Calu3 (cell line): ENCODE measurements around the gene USP32. TPM values are rescaled to one million over a fixed set of nuclear protein-coding genes. Genes with fewer than 3 reads are reported as not detected.
"Not testable (repeated sequence)": the region's sequence is repeated elsewhere in the genome, so short reads cannot be mapped to it uniquely, and the experiment has no call there.

Experiments
- BruUV-seq: library from RNA; stranded (reverse); fragments of 400-500 nt; replicated peaks from 2 replicates; lab custom pipeline; 2021; lab: Mats Ljungman, UMichigan
- CTCF ChIA-PET: fragments of 300-600 bp; sonication (Branson Sonifier 250); formaldehyde crosslinking; loops from one replicate; lab custom pipeline; 2022; ENCODE audit warnings: antibody characterized with exemption; lab: Charles Lee
- DNase-seq: peaks from one replicate; pipeline ENCODE4 v3.0.0; 2022
- H3K27ac Mint-ChIP-seq: one replicate; pipeline ENCODE4 v1.8.0; 2022; ENCODE audit warnings: mixed read lengths; ENCODE audit not compliant: unreplicated experiment
- H3K27me3 Mint-ChIP-seq: one replicate; pipeline ENCODE4 v1.8.0; 2022; ENCODE audit warnings: mixed read lengths; ENCODE audit not compliant: unreplicated experiment
- H3K36me3 Mint-ChIP-seq: one replicate; pipeline ENCODE4 v1.8.0; 2022; ENCODE audit warnings: mild to moderate bottlenecking, moderate library complexity, mixed read lengths; ENCODE audit not compliant: insufficient read depth, unreplicated experiment
- H3K4me1 Mint-ChIP-seq: one replicate; pipeline ENCODE4 v1.8.0; 2022; ENCODE audit warnings: mild to moderate bottlenecking, low read depth, mixed read lengths; ENCODE audit not compliant: unreplicated experiment
- H3K4me3 Mint-ChIP-seq: one replicate; pipeline ENCODE4 v1.8.0; 2022; ENCODE audit warnings: mild to moderate bottlenecking, low read depth, moderate library complexity, mixed read lengths; ENCODE audit not compliant: unreplicated experiment
- H3K9me3 Mint-ChIP-seq: one replicate; pipeline ENCODE4 v1.8.0; 2022; ENCODE audit warnings: low read depth, mixed read lengths; ENCODE audit not compliant: unreplicated experiment
- intact Hi-C: fragments of 100-400 bp; cut with micrococcal nuclease; formaldehyde crosslinking; loops from one replicate; pipeline ENCODE4 v1.10.0; 2022; ENCODE audit not compliant: unreplicated experiment
- total RNA-seq: library from RNA; stranded (reverse); gene quantifications from 2 replicates; pipeline ENCODE4 v1.2.3, GENCODE V29; 2022
- TF ChIP-seq, protein P1 (sequence below): fragments of 200-600 bp; IDR thresholded peaks from one replicate; pipeline ENCODE4 v1.8.0; 2022; ENCODE audit warnings: antibody characterized with exemption; ENCODE audit not compliant: unreplicated experiment

The USP32 gene
- total RNA-seq, 1 experiment from 2014 or later: 29.6 TPM

DNA sequence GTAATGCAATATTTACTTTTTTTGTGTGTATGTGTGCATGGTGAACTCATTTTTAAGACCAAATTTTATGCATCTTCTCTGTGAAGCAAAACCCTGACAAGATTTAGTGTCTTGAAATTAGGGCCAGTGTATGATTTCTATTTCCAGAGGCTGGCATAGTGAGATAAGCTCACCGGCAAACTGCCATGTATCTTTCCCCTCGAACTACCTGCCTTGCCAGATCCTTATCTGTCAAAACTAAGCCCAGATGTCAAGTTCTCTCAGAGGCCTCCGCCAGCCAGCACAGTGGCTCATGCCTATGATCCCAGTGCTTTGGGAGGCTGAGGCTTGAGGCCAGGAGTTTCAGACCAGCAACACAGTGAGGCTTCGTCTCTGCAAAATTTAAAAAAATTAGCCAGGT, 10.0 kb downstream of the USP32 start:
- CTCF ChIA-PET: interaction anchor here (1.5 kb wide), 1 partner anchor 10 kb away, joined by 3 read pairs; the partner anchor contains the start of gene USP32
- no peaks in the 10 kb centered on the region for H3K27me3 Mint-ChIP-seq
- no peak overlapping the region for H3K4me3 Mint-ChIP-seq
- no peak overlapping the region for H3K27ac Mint-ChIP-seq
- no TSS peak for BruUV-seq
- H3K4me1 Mint-ChIP-seq: peaks cover 11% of the 10 kb centered on the region
- H3K9me3 Mint-ChIP-seq: no peaks in the 10 kb centered on the region
- TF ChIP-seq, protein P1, sequence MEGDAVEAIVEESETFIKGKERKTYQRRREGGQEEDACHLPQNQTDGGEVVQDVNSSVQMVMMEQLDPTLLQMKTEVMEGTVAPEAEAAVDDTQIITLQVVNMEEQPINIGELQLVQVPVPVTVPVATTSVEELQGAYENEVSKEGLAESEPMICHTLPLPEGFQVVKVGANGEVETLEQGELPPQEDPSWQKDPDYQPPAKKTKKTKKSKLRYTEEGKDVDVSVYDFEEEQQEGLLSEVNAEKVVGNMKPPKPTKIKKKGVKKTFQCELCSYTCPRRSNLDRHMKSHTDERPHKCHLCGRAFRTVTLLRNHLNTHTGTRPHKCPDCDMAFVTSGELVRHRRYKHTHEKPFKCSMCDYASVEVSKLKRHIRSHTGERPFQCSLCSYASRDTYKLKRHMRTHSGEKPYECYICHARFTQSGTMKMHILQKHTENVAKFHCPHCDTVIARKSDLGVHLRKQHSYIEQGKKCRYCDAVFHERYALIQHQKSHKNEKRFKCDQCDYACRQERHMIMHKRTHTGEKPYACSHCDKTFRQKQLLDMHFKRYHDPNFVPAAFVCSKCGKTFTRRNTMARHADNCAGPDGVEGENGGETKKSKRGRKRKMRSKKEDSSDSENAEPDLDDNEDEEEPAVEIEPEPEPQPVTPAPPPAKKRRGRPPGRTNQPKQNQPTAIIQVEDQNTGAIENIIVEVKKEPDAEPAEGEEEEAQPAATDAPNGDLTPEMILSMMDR: no peak
- H3K36me3 Mint-ChIP-seq: no peaks in the 10 kb centered on the region
- intact Hi-C loops: no loop called here
- no peak for DNase-seq

DNA sequence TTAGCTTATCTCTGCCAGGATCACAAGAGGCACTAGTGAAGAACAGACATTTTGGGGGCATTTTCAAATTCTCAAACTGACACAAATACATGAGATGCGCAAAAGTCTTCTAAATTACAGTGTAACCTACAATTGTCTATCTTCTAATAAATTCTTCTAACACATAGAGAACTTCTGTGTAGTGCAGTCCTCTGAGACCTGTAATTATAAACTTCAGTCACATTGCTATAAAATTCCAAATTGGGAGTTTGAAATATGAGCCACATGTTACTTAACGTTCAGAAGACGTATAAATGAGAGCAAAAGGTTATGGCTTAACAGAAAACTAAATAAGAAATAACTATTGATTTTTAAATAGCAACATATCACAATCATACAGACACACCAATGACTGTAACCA, 12.5 kb downstream of the USP32 start:
- CTCF ChIA-PET, H3K4me3 Mint-ChIP-seq, H3K27ac Mint-ChIP-seq, BruUV-seq, H3K4me1 Mint-ChIP-seq, H3K36me3 Mint-ChIP-seq, H3K27me3 Mint-ChIP-seq, DNase-seq, H3K9me3 Mint-ChIP-seq: not testable (repeated sequence)
- intact Hi-C loops: loop anchor here (10.0 kb wide), 1 partner anchor 125 kb away; no protein-coding TSS in a partner anchor

DNA sequence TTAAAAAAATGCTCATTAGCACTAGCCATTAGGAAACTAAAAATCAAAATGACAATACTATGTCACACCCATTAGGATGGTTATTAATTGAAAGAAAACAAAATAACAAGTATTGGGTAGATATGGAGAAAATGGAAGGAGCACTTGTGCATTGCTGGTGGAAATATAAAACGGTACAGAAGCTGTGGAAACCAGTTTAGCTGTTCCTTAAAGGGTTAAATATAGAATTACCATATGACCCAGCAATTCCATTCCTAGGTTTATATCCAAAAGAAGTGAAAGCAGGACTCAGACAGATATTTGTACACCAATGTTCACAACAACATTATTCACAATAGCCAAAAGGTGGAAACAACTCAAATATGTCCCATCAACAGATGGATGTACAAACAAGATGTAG, 13.7 kb downstream of the USP32 start:
- H3K36me3 Mint-ChIP-seq, BruUV-seq, CTCF ChIA-PET: not testable (repeated sequence)

DNA sequence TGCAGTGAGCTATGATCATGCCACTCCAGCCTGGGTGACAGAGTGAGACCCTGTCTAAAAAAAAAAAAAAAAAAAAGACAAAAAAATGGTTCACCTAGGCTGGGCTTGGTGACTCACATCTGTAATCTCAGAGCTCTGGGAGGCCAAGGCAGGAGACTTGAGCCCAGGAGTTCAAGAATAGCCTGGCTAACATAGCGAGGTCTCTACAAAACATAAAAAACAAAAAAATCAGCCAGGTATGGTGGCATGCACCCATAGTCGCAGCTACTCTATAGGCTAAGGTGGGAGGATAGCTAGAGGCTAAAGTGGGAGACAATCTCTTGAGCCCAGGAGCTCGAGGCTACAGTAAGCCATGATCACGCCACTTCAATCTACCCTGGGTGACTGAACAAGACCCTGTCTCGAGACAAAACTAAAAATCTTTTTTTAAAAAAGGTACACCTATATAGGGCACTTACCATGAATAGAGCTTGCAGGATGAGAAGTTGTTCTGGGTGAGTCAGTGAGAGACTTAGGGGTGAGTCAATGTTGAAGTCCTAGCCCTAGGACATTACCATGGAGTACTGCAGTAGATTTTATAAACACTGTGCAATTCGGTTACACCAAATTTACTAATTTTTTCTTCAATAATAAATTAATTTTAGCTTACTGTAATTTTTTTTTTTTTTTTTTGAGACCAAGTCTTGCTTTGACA, 19.0 kb downstream of the USP32 start:
- DNase-seq: no peak
- Mint-ChIP-seq H3K36me3 (no peaks in the 10 kb centered on the region), H3K4me3 (no peak overlapping the region), H3K9me3 (no peaks in the 10 kb centered on the region), H3K27ac (no peak overlapping the region), H3K27me3 (no peaks in the 10 kb centered on the region), H3K4me1 (peaks cover 18% of the 10 kb centered on the region)
- CTCF ChIA-PET: interaction anchor here (0.6 to 1.0 kb wide), 4 partner anchors 60 to 1958 kb away, joined by 3 to 5 read pairs (median 4); no protein-coding TSS in a partner anchor
- no TSS peak for BruUV-seq
- intact Hi-C loops: loop anchor here (10.0 kb wide), 1 partner anchor 118 kb away; no protein-coding TSS in a partner anchor
- TF ChIP-seq, protein P1: no peak

More for the DNA sequence above, 13.7 kb downstream of the USP32 start:
- H3K27me3 Mint-ChIP-seq, H3K4me1 Mint-ChIP-seq, DNase-seq, H3K27ac Mint-ChIP-seq, H3K4me3 Mint-ChIP-seq, H3K9me3 Mint-ChIP-seq: not testable (repeated sequence)
- intact Hi-C loops: loop anchor here (10.0 kb wide), 1 partner anchor 123 kb away; no protein-coding TSS in a partner anchor

DNA sequence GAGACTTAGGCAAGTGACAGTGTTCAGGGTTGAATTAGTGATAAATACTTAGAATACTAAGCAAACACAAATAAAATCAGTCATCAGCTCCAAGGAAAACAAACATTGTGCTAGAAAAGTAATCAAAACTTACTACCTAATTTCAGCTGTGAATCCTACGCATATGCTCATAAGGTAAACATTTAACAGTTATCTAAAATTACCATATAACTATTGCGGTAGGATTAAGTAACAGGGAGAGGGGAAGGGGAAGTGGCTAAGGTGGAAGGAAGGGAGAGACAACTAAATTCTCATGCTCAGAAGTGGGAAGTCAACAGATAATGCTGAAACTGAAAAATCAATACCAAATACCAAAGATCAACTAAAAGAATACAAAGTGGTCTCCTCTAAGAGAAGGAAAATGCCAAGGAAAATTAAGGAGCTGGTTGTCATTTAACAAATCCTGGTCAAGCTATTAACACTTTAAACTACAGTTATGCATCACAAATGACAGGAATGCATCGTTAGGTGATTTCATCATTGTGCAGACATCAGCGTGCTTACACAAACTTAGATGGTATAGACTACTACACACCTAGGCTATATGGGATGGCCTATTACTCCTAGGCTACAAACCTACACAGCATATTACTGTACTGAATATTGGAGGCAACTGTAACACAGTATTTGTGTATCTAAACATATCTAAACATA, 20.0 kb downstream of the USP32 start:
- no TSS peak for BruUV-seq
- TF ChIP-seq, protein P1: no peak
- H3K36me3 Mint-ChIP-seq: no peaks in the 10 kb centered on the region
- H3K27me3 Mint-ChIP-seq: no peaks in the 10 kb centered on the region
- H3K27ac Mint-ChIP-seq: peak overlapping the region; percentile 22
- no peak for DNase-seq
- H3K4me3 Mint-ChIP-seq: no peak overlapping the region
- intact Hi-C loops: loop anchor here (10.0 kb wide), 1 partner anchor 117 kb away; no protein-coding TSS in a partner anchor
- CTCF ChIA-PET: interaction anchor here (0.7 kb wide), 2 partner anchors 59 to 1959 kb away, joined by 4 to 5 read pairs; no protein-coding TSS in a partner anchor
- H3K9me3 Mint-ChIP-seq: no peaks in the 10 kb centered on the region
- H3K4me1 Mint-ChIP-seq: peaks cover 18% of the 10 kb centered on the region
